Prostate gland (tissue), 2 donors: ENCODE results near the gene TBC1D5. TPM values are rescaled to one million over a fixed set of nuclear protein-coding genes. Genes with fewer than 3 reads are reported as not detected.

Source experiments
- DNase-seq: peaks from one replicate; pipeline ENCODE4 v3.0.0-alpha.2; 2019; ENCODE audit warnings: low spot score
- H3K27ac ChIP-seq, 2 donors: fragments of 200-600 bp; sonication (generic); 2 replicates each; pipeline ENCODE4 v1.5.1; 2017 to 2019
- H3K27me3 ChIP-seq: fragments of 200-600 bp; sonication (generic); replicated peaks from 2 replicates; pipeline ENCODE4 v1.5.1; 2019; ENCODE audit not compliant: insufficient read depth
- H3K36me3 ChIP-seq, 2 donors: fragments of 200-600 bp; sonication (generic); 1 replicate in 1 of 2; 2 replicates in 1 of 2; pipeline versions ENCODE4 v1.5.1 to v1.8.1; 2017 to 2019
- H3K4me1 ChIP-seq: fragments of 200-600 bp; sonication (generic); replicated peaks from 2 replicates; pipeline ENCODE4 v1.5.1; 2019
- H3K4me3 ChIP-seq, 2 donors: fragments of 200-600 bp; sonication (generic); 2 replicates each; pipeline ENCODE4 v1.5.1; 2017 to 2019
- H3K9me3 ChIP-seq: fragments of 200-600 bp; sonication (generic); 2 replicates; pipeline ENCODE4 v1.5.1; 2017
- POLR2A ChIP-seq: fragments of 450-650 bp; IDR thresholded peaks from one replicate; pipeline ENCODE4 v1.6.1; 2016; ENCODE audit warnings: antibody characterized with exemption, mild to moderate bottlenecking
- POLR2AphosphoS5 ChIP-seq: sonication (generic); formaldehyde crosslinking; IDR thresholded peaks from one replicate; pipeline ENCODE4 v1.6.1; 2017; ENCODE audit warnings: antibody characterized with exemption
- WGBS: methylation state at CpG from one replicate; pipeline ENCODE4 v1.1.5; 2018; 5-methylcytosine and 5-hydroxymethylcytosine counted together
- intact Hi-C: fragments of 100-400 bp; cut with DNase I; formaldehyde crosslinking; loops from one replicate; pipeline ENCODE4 v1.14.2; 2022
- total RNA-seq, 2 donors: library from RNA; depleted of rRNA; stranded (reverse); fragments of >200 nt; gene quantifications; one replicate each; pipeline ENCODE4 v1.1.0, GENCODE V29; 2016
- TF ChIP-seq, protein P1 (sequence below), 4 experiments: fragments of 200-600 bp in 2 of 4; fragments of 450-650 bp in 2 of 4; sonication (generic) in 2 of 4; IDR thresholded peaks; 1 replicate in 3 of 4; 2 replicates in 1 of 4; pipeline ENCODE4 v1.5.1; 2016 to 2019; ENCODE audit warnings: antibody characterized with exemption in 4 of 4, mild to moderate bottlenecking in 2 of 4, moderate library complexity in 2 of 4

TBC1D5 gene
- total RNA-seq, 2 donors from 2014 or later: 64.8 to 99.2 TPM

- TF ChIP-seq, protein P1, sequence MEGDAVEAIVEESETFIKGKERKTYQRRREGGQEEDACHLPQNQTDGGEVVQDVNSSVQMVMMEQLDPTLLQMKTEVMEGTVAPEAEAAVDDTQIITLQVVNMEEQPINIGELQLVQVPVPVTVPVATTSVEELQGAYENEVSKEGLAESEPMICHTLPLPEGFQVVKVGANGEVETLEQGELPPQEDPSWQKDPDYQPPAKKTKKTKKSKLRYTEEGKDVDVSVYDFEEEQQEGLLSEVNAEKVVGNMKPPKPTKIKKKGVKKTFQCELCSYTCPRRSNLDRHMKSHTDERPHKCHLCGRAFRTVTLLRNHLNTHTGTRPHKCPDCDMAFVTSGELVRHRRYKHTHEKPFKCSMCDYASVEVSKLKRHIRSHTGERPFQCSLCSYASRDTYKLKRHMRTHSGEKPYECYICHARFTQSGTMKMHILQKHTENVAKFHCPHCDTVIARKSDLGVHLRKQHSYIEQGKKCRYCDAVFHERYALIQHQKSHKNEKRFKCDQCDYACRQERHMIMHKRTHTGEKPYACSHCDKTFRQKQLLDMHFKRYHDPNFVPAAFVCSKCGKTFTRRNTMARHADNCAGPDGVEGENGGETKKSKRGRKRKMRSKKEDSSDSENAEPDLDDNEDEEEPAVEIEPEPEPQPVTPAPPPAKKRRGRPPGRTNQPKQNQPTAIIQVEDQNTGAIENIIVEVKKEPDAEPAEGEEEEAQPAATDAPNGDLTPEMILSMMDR (IDR thresholded peaks at IDR 0.05): no peak
- no peak for TF ChIP-seq POLR2AphosphoS5
- TF ChIP-seq POLR2A: no peak
- H3K27me3 ChIP-seq: no peaks in the 10 kb centered on the region
- no peak overlapping the region for H3K4me3 ChIP-seq
- no peaks in the 10 kb centered on the region for H3K4me1 ChIP-seq
- intact Hi-C loops: no loop called here
- H3K36me3 ChIP-seq: no peaks in the 10 kb centered on the region
- no peaks in the 10 kb centered on the region for H3K9me3 ChIP-seq
- no peak for DNase-seq
- no peak overlapping the region for H3K27ac ChIP-seq
These were observed 107.5 kb downstream of the TBC1D5 start for GRCh38 chr3:17634964-17635363.

GRCh38 chr3:17634201-17634600 lies 108.2 kb downstream of the TBC1D5 start:
- 88% methylated on average over 2 of the region's 2 CpGs for WGBS
- no peak for TF ChIP-seq POLR2A
- TF ChIP-seq, protein P1 (IDR thresholded peaks at IDR 0.05): no peak
- no peak for TF ChIP-seq POLR2AphosphoS5
- DNase-seq: no peak
- H3K9me3 ChIP-seq: no peaks in the 10 kb centered on the region
- no peak overlapping the region for H3K4me3 ChIP-seq
- intact Hi-C loops: no loop called here
- H3K4me1 ChIP-seq: no peaks in the 10 kb centered on the region
- H3K27ac ChIP-seq: no peak overlapping the region
- no peaks in the 10 kb centered on the region for H3K36me3 ChIP-seq
- H3K27me3 ChIP-seq: no peaks in the 10 kb centered on the region

GRCh38 chr3:17632401-17633100 lies 109.9 kb downstream of the TBC1D5 start:
- intact Hi-C loops: no loop called here
- 77% methylated on average over 3 of the region's 3 CpGs for WGBS
- H3K4me3 ChIP-seq: no peak overlapping the region
- no peaks in the 10 kb centered on the region for H3K9me3 ChIP-seq
- no peaks in the 10 kb centered on the region for H3K27me3 ChIP-seq
- TF ChIP-seq POLR2A (no peak), POLR2AphosphoS5 (no peak)
- TF ChIP-seq, protein P1 (IDR thresholded peaks at IDR 0.05): no peak
- DNase-seq: no peak
- H3K36me3 ChIP-seq: no peaks in the 10 kb centered on the region
- H3K4me1 ChIP-seq: no peaks in the 10 kb centered on the region
- no peak overlapping the region for H3K27ac ChIP-seq

DNA sequence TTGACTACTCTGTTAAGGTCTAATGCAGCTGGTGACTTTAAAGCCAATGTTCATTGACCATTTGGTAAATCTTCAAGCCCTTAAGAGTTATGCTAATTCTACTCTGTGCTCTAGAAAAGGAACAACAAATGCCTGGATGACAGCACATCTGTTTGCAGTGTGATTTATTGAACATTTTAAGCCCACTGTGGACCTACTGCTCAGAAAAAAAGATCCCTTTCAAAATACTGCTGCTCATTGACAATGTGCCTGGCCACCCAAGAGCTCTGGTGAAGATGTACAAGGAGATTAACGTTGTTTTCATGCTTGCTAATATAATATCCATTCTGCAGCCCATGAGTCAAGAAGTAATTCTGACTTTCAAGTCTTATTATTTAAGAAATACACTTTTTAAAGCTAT lies 110.8 kb downstream of the TBC1D5 start:
- TF ChIP-seq, protein P1 (IDR thresholded peaks at IDR 0.05): no peak
- no peak for TF ChIP-seq POLR2A
- no peak for TF ChIP-seq POLR2AphosphoS5
- Histone ChIP-seq H3K4me3 (no peak overlapping the region), H3K4me1 (no peaks in the 10 kb centered on the region), H3K27me3 (no peaks in the 10 kb centered on the region), H3K27ac (no peak overlapping the region), H3K9me3 (no peaks in the 10 kb centered on the region), H3K36me3 (no peaks in the 10 kb centered on the region)
- DNase-seq: no peak
- intact Hi-C loops: no loop called here
- WGBS: 69% methylated on average over 1 of the region's 1 CpG

- H3K4me3 ChIP-seq: no peak overlapping the region
- intact Hi-C loops: no loop called here
- H3K9me3 ChIP-seq: no peaks in the 10 kb centered on the region
- no peak for DNase-seq
- H3K36me3 ChIP-seq: no peaks in the 10 kb centered on the region
- no peaks in the 10 kb centered on the region for H3K27me3 ChIP-seq
- TF ChIP-seq, protein P1 (IDR thresholded peaks at IDR 0.05): no peak
- TF ChIP-seq POLR2A (no peak), POLR2AphosphoS5 (no peak)
- no peak overlapping the region for H3K27ac ChIP-seq
- no peaks in the 10 kb centered on the region for H3K4me1 ChIP-seq
These were observed 113.0 kb downstream of the TBC1D5 start for GRCh38 chr3:17629400-17629799.
